ENCODE measurements around the gene ETF1.

- TF ChIP-seq CTCF (IDR thresholded peaks at IDR 0.05) (no peak), POLR2A (IDR thresholded peaks at IDR 0.05) (no peak)
Measured at GRCh38 chr5:138520971-138521370, 22.1 kb downstream of the ETF1 start.
